IMR-90 (cell line): ENCODE measurements around the gene TBRG4.

ENCODE experiments used
- CEBPB ChIP-seq: IDR thresholded peaks from 2 replicates; pipeline ENCODE4 v1.6.1; 2012; ENCODE audit warnings: low read depth, low read length, improper control_type of control experiment
- CTCF ChIP-seq: conservative IDR thresholded peaks from 2 replicates; pipeline ENCODE4 v1.5.1; 2012; ENCODE audit warnings: mild to moderate bottlenecking, low read depth, low read length, improper control_type of control experiment
- MAZ ChIP-seq: IDR thresholded peaks from 2 replicates; pipeline ENCODE4 v1.6.1; 2012; ENCODE audit warnings: low read depth, mild to moderate bottlenecking, low read length, improper control_type of control experiment, moderate library complexity, borderline replicate concordance
- MXI1 ChIP-seq: IDR thresholded peaks from 2 replicates; pipeline ENCODE4 v1.6.1; 2012; ENCODE audit warnings: low read depth, mild to moderate bottlenecking, low read length, moderate library complexity, borderline replicate concordance
- POLR2A ChIP-seq: IDR thresholded peaks from 2 replicates; pipeline ENCODE4 v1.6.1; 2012; ENCODE audit warnings: mild to moderate bottlenecking, low read depth, low read length
- RAD21 ChIP-seq: IDR thresholded peaks from 2 replicates; pipeline ENCODE4 v1.6.1; 2012; ENCODE audit warnings: low read length, improper control_type of control experiment
- SMC3 ChIP-seq: fragments of 150-350 bp; IDR thresholded peaks from 2 replicates; pipeline ENCODE4 v1.6.1; 2016; ENCODE audit warnings: low read depth, mild to moderate bottlenecking, antibody characterized with exemption, low read length, moderate library complexity

GRCh38 chr7:45066409-45066808 is 45.1 kb downstream of the TBRG4 start:
- TF ChIP-seq MAZ (no peak), CTCF (no peak), CEBPB (no peak), POLR2A (no peak), SMC3 (no peak), RAD21 (no peak), MXI1 (no peak)
